ENCODE data around the gene TSPAN4. TPM values are rescaled to one million over a fixed set of nuclear protein-coding genes. Genes with fewer than 3 reads are reported as not detected.

TSPAN4 gene
- total RNA-seq, 2 experiments from 2014 or later = 7.7 to 7.9 TPM

DNA sequence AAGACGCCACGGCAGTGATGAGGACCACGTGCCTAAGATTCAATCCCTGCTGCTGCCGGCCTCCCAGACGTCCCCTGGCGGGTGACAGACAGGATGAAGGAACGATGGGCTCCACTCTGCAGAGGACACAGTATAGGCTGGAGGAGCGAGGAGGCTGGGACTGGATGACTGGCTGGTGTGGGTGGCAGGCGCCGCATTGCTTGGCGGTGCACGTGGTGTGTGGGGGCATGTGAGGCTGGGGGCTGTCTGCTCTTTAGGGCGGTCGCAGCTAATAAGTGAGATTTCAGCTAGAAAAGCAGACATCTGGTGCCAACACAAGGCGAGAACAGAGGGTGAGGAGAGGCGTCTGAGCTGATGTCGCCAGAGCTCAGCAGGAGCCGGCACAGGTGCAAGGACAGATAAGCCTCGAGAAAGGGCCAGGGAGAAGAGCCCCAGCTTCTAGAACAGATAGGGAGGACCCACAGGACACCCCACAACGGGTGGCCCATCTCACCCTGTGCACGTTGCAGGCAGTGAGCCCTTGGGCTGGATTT, 33.2 kb downstream of the TSPAN4 start:
- H3K4me3 Mint-ChIP-seq = no peak overlapping the region

GRCh38 chr11:876545-876944, 33.9 kb downstream of the TSPAN4 start:
- Mint-ChIP-seq H3K27ac (no peak overlapping the region), H3K4me3 (no peak overlapping the region), H3K36me3 (ENCODE audit: low read depth) (peaks cover 2% of the 10 kb centered on the region), H3K4me1 (no peaks in the 10 kb centered on the region), H3K27me3 (no peaks in the 10 kb centered on the region), H3K9me3 (no peaks in the 10 kb centered on the region)
- ChIA-PET POLR2A (no interaction called here), CTCF (no interaction called here)
- DNase-seq = no peak

More for the DNA sequence above, 33.2 kb downstream of the TSPAN4 start:
- POLR2A ChIA-PET = no interaction called here
- no peaks in the 10 kb centered on the region for H3K9me3 Mint-ChIP-seq
- CTCF ChIA-PET = no interaction called here
- no peak for DNase-seq
- no peaks in the 10 kb centered on the region for H3K4me1 Mint-ChIP-seq
- H3K36me3 Mint-ChIP-seq (ENCODE audit: low read depth) = peaks cover 2% of the 10 kb centered on the region
- no peak overlapping the region for H3K27ac Mint-ChIP-seq
- H3K27me3 Mint-ChIP-seq = no peaks in the 10 kb centered on the region

- no peaks in the 10 kb centered on the region for H3K27me3 Mint-ChIP-seq
- POLR2A ChIA-PET = no interaction called here
Observed at GRCh38 chr11:877565-877964, 34.9 kb downstream of the TSPAN4 start.

GRCh38 chr11:880447-880846, 37.8 kb downstream of the TSPAN4 start:
- Mint-ChIP-seq H3K4me3 (no peak overlapping the region), H3K9me3 (no peaks in the 10 kb centered on the region), H3K4me1 (peaks cover 5% of the 10 kb centered on the region), H3K36me3 (ENCODE audit: low read depth) (peaks cover 2% of the 10 kb centered on the region), H3K27me3 (no peaks in the 10 kb centered on the region), H3K27ac (no peak overlapping the region)
- DNase-seq = no peak
- CTCF ChIA-PET = no interaction called here
- POLR2A ChIA-PET = no interaction called here

More at GRCh38 chr11:877565-877964, 34.9 kb downstream of the TSPAN4 start:
- Mint-ChIP-seq H3K9me3 (no peaks in the 10 kb centered on the region), H3K27ac (no peak overlapping the region), H3K4me3 (no peak overlapping the region), H3K4me1 (peaks cover 5% of the 10 kb centered on the region), H3K36me3 (ENCODE audit: low read depth) (peaks cover 2% of the 10 kb centered on the region)
- DNase-seq = peak; percentile 24
- CTCF ChIA-PET = no interaction called here

- DNase-seq = no peak
- H3K9me3 Mint-ChIP-seq = no peaks in the 10 kb centered on the region
- peaks cover 2% of the 10 kb centered on the region for H3K36me3 Mint-ChIP-seq (ENCODE audit: low read depth)
- H3K27ac Mint-ChIP-seq = peak overlapping the region; percentile 42
- ChIA-PET POLR2A (no interaction called here), CTCF (no interaction called here)
- H3K27me3 Mint-ChIP-seq = no peaks in the 10 kb centered on the region
- H3K4me3 Mint-ChIP-seq = no peak overlapping the region
- H3K4me1 Mint-ChIP-seq = peaks cover 5% of the 10 kb centered on the region
Observed at GRCh38 chr11:882596-882995, 39.9 kb downstream of the TSPAN4 start.

- H3K36me3 Mint-ChIP-seq (ENCODE audit: low read depth) = peaks cover 2% of the 10 kb centered on the region
- ChIA-PET CTCF (no interaction called here), POLR2A (interaction anchor here (0.6 kb wide), 1 partner anchor 13 kb away, joined by 3 read pairs; no protein-coding TSS in a partner anchor)
- H3K27ac Mint-ChIP-seq = no peak overlapping the region
- no peaks in the 10 kb centered on the region for H3K27me3 Mint-ChIP-seq
- DNase-seq = no peak
- H3K4me3 Mint-ChIP-seq = no peak overlapping the region
- no peaks in the 10 kb centered on the region for H3K9me3 Mint-ChIP-seq
- peaks cover 5% of the 10 kb centered on the region for H3K4me1 Mint-ChIP-seq
Observed at GRCh38 chr11:883527-883926, 40.9 kb downstream of the TSPAN4 start.

GRCh38 chr11:884578-885070, 42.0 kb downstream of the TSPAN4 start:
- POLR2A ChIA-PET = no interaction called here
- Mint-ChIP-seq H3K27ac (no peak overlapping the region), H3K4me3 (no peak overlapping the region), H3K9me3 (no peaks in the 10 kb centered on the region), H3K27me3 (no peaks in the 10 kb centered on the region), H3K36me3 (ENCODE audit: low read depth) (no peaks in the 10 kb centered on the region), H3K4me1 (peaks cover 5% of the 10 kb centered on the region)
- no peak for DNase-seq
- CTCF ChIA-PET = interaction anchor here (1.0 kb wide), 1 partner anchor 16 kb away, joined by 3 read pairs; no protein-coding TSS in a partner anchor

GRCh38 chr11:886568-886967, 43.9 kb downstream of the TSPAN4 start:
- no peaks in the 10 kb centered on the region for H3K27me3 Mint-ChIP-seq
- H3K4me3 Mint-ChIP-seq = no peak overlapping the region
- ChIA-PET CTCF (no interaction called here), POLR2A (no interaction called here)
- H3K36me3 Mint-ChIP-seq (ENCODE audit: low read depth) = no peaks in the 10 kb centered on the region
- no peak overlapping the region for H3K27ac Mint-ChIP-seq
- no peak for DNase-seq
- no peaks in the 10 kb centered on the region for H3K9me3 Mint-ChIP-seq
- peaks cover 5% of the 10 kb centered on the region for H3K4me1 Mint-ChIP-seq

- POLR2A ChIA-PET = no interaction called here
- CTCF ChIA-PET = interaction anchor here (0.5 kb wide), 1 partner anchor 232 kb away, joined by 3 read pairs; no protein-coding TSS in a partner anchor
- no peak overlapping the region for H3K4me3 Mint-ChIP-seq
- DNase-seq = no peak
- no peaks in the 10 kb centered on the region for H3K9me3 Mint-ChIP-seq
- H3K27me3 Mint-ChIP-seq = no peaks in the 10 kb centered on the region
- H3K4me1 Mint-ChIP-seq = peaks cover under 1% of the 10 kb centered on the region
- no peaks in the 10 kb centered on the region for H3K36me3 Mint-ChIP-seq (ENCODE audit: low read depth)
- H3K27ac Mint-ChIP-seq = no peak overlapping the region
Observed at GRCh38 chr11:887589-887988, 44.9 kb downstream of the TSPAN4 start.

DNA sequence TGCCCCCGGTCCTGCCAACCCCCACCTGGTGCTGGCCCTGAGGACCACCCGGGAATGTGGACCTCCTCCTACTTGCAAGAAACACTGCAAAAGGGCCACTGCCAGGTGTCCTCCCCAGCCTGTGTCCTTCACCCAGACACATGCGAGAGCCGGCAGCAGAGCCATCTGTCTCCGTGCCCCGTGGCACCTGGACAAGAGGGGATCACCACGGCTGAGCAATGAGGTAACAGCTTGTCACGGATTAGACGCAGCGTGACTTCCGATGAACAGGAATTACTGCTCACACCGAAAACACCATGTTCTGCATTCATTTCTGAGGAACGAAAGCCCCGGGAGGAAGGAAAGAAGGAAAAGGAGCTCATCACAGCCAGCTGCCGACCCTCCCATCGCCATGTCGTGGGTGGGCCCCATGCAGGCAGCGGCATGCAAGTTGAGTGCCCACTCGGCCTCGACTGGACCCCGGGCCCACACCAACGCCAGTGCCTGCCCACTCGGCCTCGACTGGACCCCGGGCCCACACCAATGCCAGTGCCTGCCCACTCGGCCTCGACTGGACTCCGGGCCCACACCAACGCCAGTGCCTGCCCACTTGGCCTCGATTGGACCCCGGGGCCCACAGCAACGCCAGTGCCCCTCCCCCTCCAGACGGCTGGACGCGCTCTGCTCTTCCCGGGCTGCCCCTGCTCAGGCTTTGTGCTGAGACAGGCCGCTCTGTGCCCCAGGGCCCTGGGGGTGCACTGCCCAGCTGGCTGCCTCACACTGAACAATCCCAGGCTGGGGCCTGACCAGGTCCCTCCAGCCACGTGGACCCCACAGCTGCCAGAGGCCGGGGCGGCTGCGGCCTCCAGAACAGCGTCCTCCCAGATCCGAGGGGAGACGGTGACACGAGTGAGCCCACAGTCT, 45.9 kb downstream of the TSPAN4 start:
- H3K27me3 Mint-ChIP-seq = no peaks in the 10 kb centered on the region
- H3K4me3 Mint-ChIP-seq = no peak overlapping the region
- no peak for DNase-seq
- H3K36me3 Mint-ChIP-seq (ENCODE audit: low read depth) = no peaks in the 10 kb centered on the region
- ChIA-PET CTCF (no interaction called here), POLR2A (no interaction called here)
- H3K4me1 Mint-ChIP-seq = no peaks in the 10 kb centered on the region
- no peak overlapping the region for H3K27ac Mint-ChIP-seq
- H3K9me3 Mint-ChIP-seq = no peaks in the 10 kb centered on the region

- no peaks in the 10 kb centered on the region for H3K9me3 Mint-ChIP-seq
- CTCF ChIA-PET = interaction anchor here (0.7 kb wide), 1 partner anchor 357 kb away, joined by 3 read pairs; no protein-coding TSS in a partner anchor
Observed at GRCh38 chr11:889257-889656, 46.6 kb downstream of the TSPAN4 start.

GRCh38 chr11:889687-890475, 47.2 kb downstream of the TSPAN4 start:
- CTCF ChIA-PET = interaction anchor here (0.7 kb wide), 1 partner anchor 358 kb away, joined by 3 read pairs; no protein-coding TSS in a partner anchor

More at GRCh38 chr11:889257-889656, 46.6 kb downstream of the TSPAN4 start:
- POLR2A ChIA-PET = no interaction called here
- Mint-ChIP-seq H3K4me1 (no peaks in the 10 kb centered on the region), H3K27me3 (no peaks in the 10 kb centered on the region), H3K36me3 (ENCODE audit: low read depth) (no peaks in the 10 kb centered on the region), H3K4me3 (no peak overlapping the region), H3K27ac (no peak overlapping the region)
- no peak for DNase-seq

More at GRCh38 chr11:889687-890475, 47.2 kb downstream of the TSPAN4 start:
- H3K9me3 Mint-ChIP-seq = no peaks in the 10 kb centered on the region
- POLR2A ChIA-PET = no interaction called here
- H3K4me3 Mint-ChIP-seq = no peak overlapping the region
- H3K36me3 Mint-ChIP-seq (ENCODE audit: low read depth) = no peaks in the 10 kb centered on the region
- H3K4me1 Mint-ChIP-seq = no peaks in the 10 kb centered on the region
- no peak for DNase-seq
- H3K27me3 Mint-ChIP-seq = no peaks in the 10 kb centered on the region
- no peak overlapping the region for H3K27ac Mint-ChIP-seq

All from activated CD4-positive, alpha-beta T cell treated with anti-CD3 and anti-CD28 coated beads, Interleukin-2, amount 10 ng/mL, durations not matched to agents 7 days and 5 days (primary cell).